C4-2B (cell line): ENCODE results near the gene F13A1.

Experiments
- H3K27ac ChIP-seq: fragments of 450-650 bp; 2 replicates; pipeline ENCODE4 v1.5.1; 2017
- ZFX ChIP-seq: fragments of 450-650 bp; IDR thresholded peaks from 2 replicates; pipeline ENCODE4 v1.6.1; 2017
- TF ChIP-seq, protein P1 (sequence below): fragments of 450-650 bp; conservative IDR thresholded peaks from 2 replicates; pipeline ENCODE4 v1.5.1; 2017; ENCODE audit warnings: mild to moderate bottlenecking

Gene F13A1

DNA sequence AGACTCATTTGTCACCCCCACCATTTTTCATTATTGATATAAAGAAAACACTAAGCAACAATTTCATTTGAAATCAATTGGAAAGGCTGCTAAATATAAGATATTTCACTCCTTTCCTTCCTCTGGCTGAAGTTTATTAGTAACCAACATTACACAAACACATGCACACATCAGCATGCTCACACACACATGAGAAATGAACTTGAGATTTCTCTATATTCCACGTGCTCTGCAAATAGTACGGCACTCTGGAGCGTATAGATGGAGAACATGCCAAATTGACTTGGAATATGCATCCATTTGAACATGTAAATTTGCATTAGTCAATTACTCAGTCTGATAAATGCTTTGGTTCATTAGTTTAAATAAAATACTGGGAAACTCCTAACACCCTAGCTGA lies 37.1 kb upstream of the F13A1 start:
- no peak for TF ChIP-seq ZFX
- TF ChIP-seq, protein P1, sequence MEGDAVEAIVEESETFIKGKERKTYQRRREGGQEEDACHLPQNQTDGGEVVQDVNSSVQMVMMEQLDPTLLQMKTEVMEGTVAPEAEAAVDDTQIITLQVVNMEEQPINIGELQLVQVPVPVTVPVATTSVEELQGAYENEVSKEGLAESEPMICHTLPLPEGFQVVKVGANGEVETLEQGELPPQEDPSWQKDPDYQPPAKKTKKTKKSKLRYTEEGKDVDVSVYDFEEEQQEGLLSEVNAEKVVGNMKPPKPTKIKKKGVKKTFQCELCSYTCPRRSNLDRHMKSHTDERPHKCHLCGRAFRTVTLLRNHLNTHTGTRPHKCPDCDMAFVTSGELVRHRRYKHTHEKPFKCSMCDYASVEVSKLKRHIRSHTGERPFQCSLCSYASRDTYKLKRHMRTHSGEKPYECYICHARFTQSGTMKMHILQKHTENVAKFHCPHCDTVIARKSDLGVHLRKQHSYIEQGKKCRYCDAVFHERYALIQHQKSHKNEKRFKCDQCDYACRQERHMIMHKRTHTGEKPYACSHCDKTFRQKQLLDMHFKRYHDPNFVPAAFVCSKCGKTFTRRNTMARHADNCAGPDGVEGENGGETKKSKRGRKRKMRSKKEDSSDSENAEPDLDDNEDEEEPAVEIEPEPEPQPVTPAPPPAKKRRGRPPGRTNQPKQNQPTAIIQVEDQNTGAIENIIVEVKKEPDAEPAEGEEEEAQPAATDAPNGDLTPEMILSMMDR = no peak
- H3K27ac ChIP-seq = no peak overlapping the region

DNA sequence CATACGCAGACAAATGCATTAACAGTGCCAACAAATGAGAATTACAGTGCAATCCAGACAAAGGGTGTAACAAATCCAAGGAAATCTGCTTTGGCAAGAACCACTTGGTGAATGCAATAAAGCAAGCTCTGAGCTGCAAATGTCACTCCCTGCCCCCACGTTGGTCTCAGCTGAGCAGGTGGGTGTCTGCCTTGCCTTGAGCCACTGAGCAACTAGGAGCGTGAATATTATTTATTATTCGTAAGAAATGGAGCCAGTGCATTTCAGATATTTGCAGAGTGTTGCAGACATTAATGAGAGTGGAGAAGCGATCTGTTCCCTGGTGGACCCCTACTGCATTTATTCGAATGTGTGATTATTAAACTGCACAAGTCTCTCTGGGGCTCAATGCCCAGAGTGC lies 36.6 kb upstream of the F13A1 start:
- H3K27ac ChIP-seq = no peak overlapping the region
- TF ChIP-seq ZFX = no peak
- TF ChIP-seq, protein P1 = no peak

DNA sequence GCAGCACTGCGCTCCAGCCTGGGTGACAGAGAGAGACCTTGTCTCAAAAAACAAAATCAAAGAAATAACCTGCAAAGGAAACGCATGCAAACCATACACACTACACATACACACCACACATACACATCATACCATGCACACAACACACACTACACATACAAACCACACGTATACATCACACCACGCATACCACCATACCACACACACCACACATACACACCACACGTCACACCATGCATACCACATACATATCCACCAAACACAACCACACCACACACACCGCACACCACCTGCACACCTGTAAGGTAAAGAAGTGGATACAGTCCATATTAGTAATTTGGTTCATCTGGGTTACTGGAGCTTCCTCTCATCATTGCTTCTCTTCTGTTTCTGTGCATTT lies 32.3 kb upstream of the F13A1 start:
- H3K27ac ChIP-seq = no peak overlapping the region
- TF ChIP-seq, protein P1 = no peak
- TF ChIP-seq ZFX = no peak

DNA sequence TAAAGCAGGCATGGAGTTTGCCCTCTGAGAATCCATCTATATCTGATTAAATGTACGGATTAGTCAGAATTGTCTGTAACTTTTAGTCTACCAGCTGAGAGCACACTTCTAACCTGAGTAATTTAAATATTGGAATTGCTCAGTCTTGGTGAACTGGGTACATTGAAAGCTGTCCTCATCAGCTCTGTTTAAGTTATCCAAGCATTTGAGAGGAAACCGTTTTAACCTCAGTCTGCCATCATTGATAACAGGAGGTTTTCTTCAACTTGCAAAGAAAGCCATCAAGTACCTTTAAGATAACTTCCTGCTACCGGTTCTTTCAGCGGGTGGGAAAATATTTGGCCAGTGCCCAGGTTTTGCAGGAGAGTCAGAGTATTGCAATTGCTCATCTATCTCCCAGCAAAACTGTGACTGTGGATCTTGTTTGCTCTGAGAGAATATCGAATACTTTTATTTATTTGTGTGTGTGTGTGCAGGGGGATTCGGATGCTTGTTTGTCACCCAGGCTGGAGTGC lies 31.1 kb upstream of the F13A1 start:
- TF ChIP-seq, protein P1 = no peak
- TF ChIP-seq ZFX = no peak
- H3K27ac ChIP-seq = no peak overlapping the region

DNA sequence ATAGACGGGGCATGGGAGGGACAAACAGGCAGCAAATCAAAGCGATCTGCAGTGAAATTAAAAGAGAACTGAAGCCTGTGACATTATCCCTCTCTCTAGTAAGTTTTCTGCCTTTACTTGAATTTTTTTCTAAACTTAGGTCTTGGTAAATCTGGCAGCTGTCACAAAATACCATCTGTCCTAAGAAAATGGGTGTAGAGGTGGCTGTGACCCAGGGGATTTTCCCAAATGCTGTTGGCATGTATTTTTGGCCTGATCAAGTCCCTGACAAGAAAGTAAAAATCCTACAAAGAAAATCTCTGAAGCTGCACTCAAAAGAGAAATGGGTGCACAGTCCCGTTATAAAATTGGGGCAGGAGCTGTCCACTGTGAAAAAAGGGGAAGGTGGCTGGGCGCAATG lies 30.2 kb upstream of the F13A1 start:
- H3K27ac ChIP-seq = no peak overlapping the region

DNA sequence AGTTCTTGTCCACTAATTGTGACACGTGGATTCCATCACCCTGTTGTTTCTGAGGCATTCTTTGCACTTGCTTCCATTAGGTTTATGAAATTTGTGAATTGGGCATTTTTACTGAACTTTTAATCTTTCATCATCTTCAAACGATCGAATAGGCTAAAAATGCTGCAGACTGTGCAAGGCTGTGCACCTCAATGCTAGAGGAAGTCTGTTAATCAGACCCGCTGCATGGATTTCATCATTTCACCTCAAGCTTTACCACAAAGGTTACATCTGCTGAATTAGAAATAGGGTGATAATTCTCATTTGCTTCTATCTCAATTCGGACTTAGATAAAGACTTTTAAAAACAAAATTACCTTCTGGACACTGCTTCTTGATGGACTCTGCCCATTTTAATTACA lies 27.8 kb upstream of the F13A1 start:
- no peak overlapping the region for H3K27ac ChIP-seq
- TF ChIP-seq, protein P1 = no peak
- TF ChIP-seq ZFX = no peak

More for the DNA sequence above, 30.2 kb upstream of the F13A1 start:
- TF ChIP-seq, protein P1 = no peak
- no peak for TF ChIP-seq ZFX

DNA sequence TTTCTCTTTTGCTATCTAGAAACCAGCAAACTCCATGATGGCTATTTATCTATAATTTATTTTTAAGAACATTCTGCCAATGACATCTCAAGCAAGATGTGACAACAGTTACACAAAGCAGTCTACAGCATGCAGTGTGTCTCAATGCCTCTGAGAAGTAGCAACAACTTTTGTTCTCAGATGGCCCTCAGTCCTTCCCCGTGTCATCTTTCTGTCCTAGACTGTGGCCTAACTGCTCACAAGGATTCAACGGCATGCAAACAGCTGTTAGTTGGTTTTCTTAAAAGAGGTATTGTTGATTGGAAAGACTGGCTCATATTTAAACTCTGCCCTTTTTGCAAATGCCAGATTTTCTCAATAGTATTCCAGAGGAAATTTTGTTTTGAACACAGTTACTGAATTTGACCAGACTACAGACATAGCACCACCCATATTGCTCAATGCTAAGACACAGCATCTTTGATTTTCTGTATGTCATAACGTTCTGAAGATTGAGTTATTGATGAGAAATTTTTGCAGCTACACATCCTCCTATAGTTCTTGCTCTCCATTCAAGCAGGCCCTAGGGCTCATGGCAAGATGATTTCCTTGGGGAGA lies 26.1 kb upstream of the F13A1 start:
- TF ChIP-seq ZFX = no peak
- TF ChIP-seq, protein P1 = no peak
- no peak overlapping the region for H3K27ac ChIP-seq
